ENCODE results near the gene URB1.
"Not testable (repeated sequence)": the region's sequence is repeated elsewhere in the genome, so short reads cannot be mapped to it uniquely, and the experiment has no call there.

URB1 gene

GRCh38 chr21:32282992-32283391 is 109.8 kb downstream of the URB1 start:
- DNase-seq (ENCODE audit: low read depth): no peak

- DNase-seq (ENCODE audit: low read depth): no peak
These were observed 111.3 kb downstream of the URB1 start for GRCh38 chr21:32281531-32281930.

DNA sequence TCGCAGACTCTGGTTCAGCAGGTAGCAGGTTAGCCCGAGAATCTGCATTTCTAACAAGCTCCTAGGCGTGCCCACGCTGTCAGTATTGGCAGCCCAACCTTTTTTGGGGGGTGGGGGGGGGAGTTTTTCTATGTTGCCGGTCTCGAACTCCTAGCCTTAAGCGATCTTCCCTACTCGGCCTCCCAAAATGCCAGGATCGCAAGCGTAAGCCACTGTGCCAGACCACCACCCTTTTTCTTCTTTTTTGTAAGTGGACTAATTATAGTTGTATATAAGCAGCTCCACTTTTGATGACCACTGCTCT is 113.5 kb downstream of the URB1 start:
- no peak for DNase-seq (ENCODE audit: low read depth)

- peak; percentile 98 for DNase-seq (ENCODE audit: low read depth)
These were observed 114.1 kb downstream of the URB1 start, which contains the start of gene MIS18A for GRCh38 chr21:32278518-32279376. Gene MIS18A (minus strand): TSS chr21:32279049. CDS start chr21:32279014, 35 bp downstream.

GRCh38 chr21:32278103-32278502 is 114.7 kb downstream of the URB1 start:
- no peak for DNase-seq (ENCODE audit: low read depth)

GRCh38 chr21:32276671-32277070 is 116.1 kb downstream of the URB1 start:
- DNase-seq (ENCODE audit: low read depth): no peak

GRCh38 chr21:32270748-32271147 is 122.1 kb downstream of the URB1 start:
- no peak for DNase-seq (ENCODE audit: low read depth)

DNA sequence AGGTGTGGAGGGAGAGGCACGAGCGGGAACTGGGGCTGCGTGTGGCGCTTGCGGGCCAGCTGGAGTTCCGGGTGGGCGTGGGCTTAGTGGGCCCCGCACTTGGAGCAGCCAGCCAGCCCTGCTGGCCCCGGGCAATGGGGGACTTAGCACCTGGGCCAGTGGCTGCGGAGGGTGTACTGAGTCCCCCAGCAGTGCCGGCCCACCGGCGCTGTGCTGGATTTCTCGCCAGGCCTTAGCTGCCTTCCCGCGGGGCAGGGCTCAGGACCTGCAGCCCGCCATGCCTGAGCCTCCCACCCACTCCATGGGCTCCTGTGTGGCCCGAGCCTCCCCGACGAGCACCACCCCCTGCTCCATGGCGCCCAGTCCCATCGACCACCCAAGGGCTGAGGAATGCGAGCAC is 127.5 kb downstream of the URB1 start:
- not testable (repeated sequence) for DNase-seq (ENCODE audit: low read depth)

- no peak for DNase-seq (ENCODE audit: low read depth)
These were observed 130.9 kb downstream of the URB1 start for GRCh38 chr21:32261929-32262328.
